Activated CD8-positive, alpha-beta T cell treated with anti-CD3 and anti-CD28 coated beads for 36 hours (primary cell): ENCODE measurements around the gene IL18RAP. TPM values are rescaled to one million over a fixed set of nuclear protein-coding genes. Genes with fewer than 3 reads are reported as not detected.

ENCODE experiments used
- ATAC-seq: fragments of 200-7000 bp; cut with Tn5 transposase; one replicate; pipeline ENCODE4 v1.10.0; 2021; ENCODE audit warnings: mild to moderate bottlenecking, moderate library complexity
- CTCF ChIA-PET: fragments of 350-600 bp; sonication (Branson Sonifier 250); formaldehyde crosslinking; loops from one replicate; lab custom pipeline; 2021; ENCODE audit warnings: antibody characterized with exemption; lab: Charles Lee
- POLR2A ChIA-PET: fragments of 350-600 bp; sonication (Branson Sonifier 250); formaldehyde crosslinking; loops from one replicate; lab custom pipeline; 2021; ENCODE audit warnings: antibody characterized with exemption; lab: Charles Lee
- DNase-seq: peaks from one replicate; pipeline ENCODE4 v3.0.0-alpha.2; 2020
- H3K27ac Mint-ChIP-seq: one replicate; pipeline ENCODE4 v1.8.0; 2021; ENCODE audit warnings: mild to moderate bottlenecking, mixed read lengths
- H3K27me3 Mint-ChIP-seq: one replicate; pipeline ENCODE4 v1.8.0; 2021; ENCODE audit warnings: mixed read lengths
- H3K36me3 Mint-ChIP-seq: one replicate; pipeline ENCODE4 v1.8.0; 2021; ENCODE audit warnings: low read depth, mixed read lengths
- H3K4me1 Mint-ChIP-seq: one replicate; pipeline ENCODE4 v1.8.0; 2021; ENCODE audit warnings: low read depth, mixed read lengths
- H3K4me3 Mint-ChIP-seq: one replicate; pipeline ENCODE4 v1.8.0; 2021; ENCODE audit warnings: mild to moderate bottlenecking, moderate library complexity, mixed read lengths
- H3K9me3 Mint-ChIP-seq: one replicate; pipeline ENCODE4 v1.8.0; 2021; ENCODE audit warnings: mixed read lengths
- intact Hi-C: fragments of 100-400 bp; cut with micrococcal nuclease; formaldehyde crosslinking; loops from one replicate; pipeline ENCODE4 v1.10.0; 2022
- total RNA-seq, 2 experiments: library from RNA; stranded (reverse); gene quantifications; one replicate each; pipeline ENCODE4 v1.2.3, GENCODE V29; 2021
- TF ChIP-seq, protein P1 (sequence below): fragments of 200-600 bp; IDR thresholded peaks from one replicate; pipeline ENCODE4 v1.8.0; 2022; ENCODE audit warnings: antibody characterized with exemption, mild to moderate bottlenecking

The IL18RAP gene
- total RNA-seq, 2 experiments from 2014 or later, result 5.8 to 6.0 TPM

DNA sequence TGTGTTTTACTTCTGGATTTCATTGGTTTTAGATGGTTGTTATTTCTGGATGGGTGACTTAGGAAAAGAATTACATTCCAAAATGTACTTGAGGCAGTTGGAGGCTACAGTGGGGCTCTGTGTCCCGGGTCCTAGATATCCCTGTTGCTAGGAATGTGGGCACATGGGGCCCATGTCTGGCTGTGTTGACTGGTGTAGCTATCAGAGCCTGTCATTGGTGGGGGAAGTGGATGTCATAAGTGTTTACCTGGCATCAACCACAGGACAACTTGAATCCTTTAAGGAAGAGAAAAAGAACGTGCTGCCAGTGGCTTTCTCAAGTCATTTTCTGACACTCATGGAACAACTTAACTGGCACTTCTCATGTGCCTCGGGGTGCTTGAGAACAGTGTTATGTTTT, 37.0 kb upstream of the IL18RAP start:
- CTCF ChIA-PET, result no interaction called here
- no peaks in the 10 kb centered on the region for H3K27me3 Mint-ChIP-seq
- no peak for DNase-seq

DNA sequence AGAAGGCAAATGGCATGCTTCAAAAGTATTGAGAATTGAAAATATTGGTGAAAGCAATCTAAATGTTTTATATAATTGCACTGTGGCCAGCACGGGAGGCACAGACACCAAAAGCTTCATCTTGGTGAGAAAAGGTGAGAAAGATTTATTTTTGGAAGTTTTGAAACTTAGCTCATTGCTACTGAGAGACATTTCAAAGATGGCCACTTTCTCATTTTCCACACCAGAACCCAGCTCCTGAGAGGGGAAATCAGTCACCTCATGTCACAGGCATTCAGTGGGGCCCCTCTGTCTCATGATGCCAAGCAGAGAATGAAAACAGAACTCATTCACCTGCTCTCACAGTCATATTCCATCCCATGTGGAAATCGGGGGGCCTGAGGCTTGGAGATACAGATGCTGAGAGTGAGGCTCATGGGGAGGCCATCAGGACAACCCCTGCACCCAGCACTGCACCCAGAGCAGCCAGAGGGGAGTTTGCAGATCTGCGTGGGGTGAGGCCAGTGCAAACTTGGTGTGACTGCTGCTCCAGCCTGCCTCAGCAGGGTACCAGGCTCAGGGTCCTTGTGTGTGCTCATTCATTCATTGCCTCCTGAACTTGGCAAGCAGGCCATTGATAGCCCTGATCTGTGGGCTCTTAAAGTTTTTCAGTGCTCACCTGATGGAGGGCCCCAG, 36.0 kb upstream of the IL18RAP start:
- peaks cover 66% of the 10 kb centered on the region for H3K36me3 Mint-ChIP-seq
- no peak overlapping the region for H3K4me3 Mint-ChIP-seq
- peaks cover 16% of the 10 kb centered on the region for H3K9me3 Mint-ChIP-seq
- H3K4me1 Mint-ChIP-seq, result peaks cover 22% of the 10 kb centered on the region
- no peak overlapping the region for H3K27ac Mint-ChIP-seq
- intact Hi-C loops, result no loop called here
- ATAC-seq (no peak), DNase-seq (no peak)
- H3K27me3 Mint-ChIP-seq, result no peaks in the 10 kb centered on the region
- TF ChIP-seq, protein P1, sequence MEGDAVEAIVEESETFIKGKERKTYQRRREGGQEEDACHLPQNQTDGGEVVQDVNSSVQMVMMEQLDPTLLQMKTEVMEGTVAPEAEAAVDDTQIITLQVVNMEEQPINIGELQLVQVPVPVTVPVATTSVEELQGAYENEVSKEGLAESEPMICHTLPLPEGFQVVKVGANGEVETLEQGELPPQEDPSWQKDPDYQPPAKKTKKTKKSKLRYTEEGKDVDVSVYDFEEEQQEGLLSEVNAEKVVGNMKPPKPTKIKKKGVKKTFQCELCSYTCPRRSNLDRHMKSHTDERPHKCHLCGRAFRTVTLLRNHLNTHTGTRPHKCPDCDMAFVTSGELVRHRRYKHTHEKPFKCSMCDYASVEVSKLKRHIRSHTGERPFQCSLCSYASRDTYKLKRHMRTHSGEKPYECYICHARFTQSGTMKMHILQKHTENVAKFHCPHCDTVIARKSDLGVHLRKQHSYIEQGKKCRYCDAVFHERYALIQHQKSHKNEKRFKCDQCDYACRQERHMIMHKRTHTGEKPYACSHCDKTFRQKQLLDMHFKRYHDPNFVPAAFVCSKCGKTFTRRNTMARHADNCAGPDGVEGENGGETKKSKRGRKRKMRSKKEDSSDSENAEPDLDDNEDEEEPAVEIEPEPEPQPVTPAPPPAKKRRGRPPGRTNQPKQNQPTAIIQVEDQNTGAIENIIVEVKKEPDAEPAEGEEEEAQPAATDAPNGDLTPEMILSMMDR, result no peak
- CTCF ChIA-PET, result no interaction called here
- POLR2A ChIA-PET, result no interaction called here

More for the DNA sequence above, 37.0 kb upstream of the IL18RAP start:
- no peak for ATAC-seq
- H3K9me3 Mint-ChIP-seq, result peaks cover 16% of the 10 kb centered on the region
- no peak overlapping the region for H3K4me3 Mint-ChIP-seq
- intact Hi-C loops, result no loop called here
- H3K4me1 Mint-ChIP-seq, result peaks cover 12% of the 10 kb centered on the region
- POLR2A ChIA-PET, result no interaction called here
- no peak overlapping the region for H3K27ac Mint-ChIP-seq
- TF ChIP-seq, protein P1, result no peak
- peaks cover 72% of the 10 kb centered on the region for H3K36me3 Mint-ChIP-seq

DNA sequence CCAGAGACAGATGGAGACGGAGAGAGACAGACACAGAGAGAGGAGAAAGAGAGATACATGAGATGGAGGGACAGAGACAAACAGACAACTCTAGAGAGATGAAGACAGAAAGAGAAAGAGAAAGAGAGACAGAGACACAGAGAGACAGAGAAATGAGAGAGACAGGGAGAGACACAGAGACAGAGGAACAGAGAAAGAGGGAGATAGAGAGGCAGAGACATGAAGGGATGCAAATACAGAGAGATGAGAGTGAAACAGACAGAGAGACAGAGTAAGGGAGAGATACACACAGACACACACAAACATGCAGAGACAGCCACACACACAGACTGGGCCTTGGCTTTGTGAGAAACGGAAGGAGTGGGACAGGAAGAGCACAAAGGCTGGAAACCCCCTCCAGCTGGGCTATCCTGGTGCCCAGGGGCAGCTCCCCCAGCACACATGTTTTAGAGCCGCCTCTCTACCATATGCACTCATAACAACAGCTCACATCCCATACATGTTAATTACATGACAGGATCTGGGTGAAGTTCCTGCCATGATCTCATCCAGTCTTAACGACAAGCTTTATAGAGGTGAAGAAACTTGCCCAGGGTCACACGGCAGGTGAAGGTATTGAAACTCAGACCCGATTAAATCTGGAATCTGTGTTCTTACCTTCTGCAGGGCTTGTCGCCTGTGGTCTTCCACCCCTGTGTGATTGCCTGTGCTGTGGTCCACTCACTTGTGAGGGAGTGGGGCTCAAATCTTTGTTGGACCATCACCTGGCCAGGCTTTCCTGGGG, 35.0 kb upstream of the IL18RAP start:
- H3K9me3 Mint-ChIP-seq, result peaks cover 15% of the 10 kb centered on the region
- no peaks in the 10 kb centered on the region for H3K27me3 Mint-ChIP-seq
- H3K36me3 Mint-ChIP-seq, result peaks cover 59% of the 10 kb centered on the region
- POLR2A ChIA-PET, result no interaction called here
- no peak for DNase-seq
- TF ChIP-seq, protein P1, result no peak
- peak; percentile 36 for ATAC-seq
- intact Hi-C loops, result no loop called here
- peaks cover 26% of the 10 kb centered on the region for H3K4me1 Mint-ChIP-seq
- CTCF ChIA-PET, result interaction anchor here (0.8 kb wide), 1 partner anchor 9 kb away, joined by 3 read pairs; no protein-coding TSS in a partner anchor
- no peak overlapping the region for H3K4me3 Mint-ChIP-seq
- H3K27ac Mint-ChIP-seq, result peak overlapping the region; percentile 26

DNA sequence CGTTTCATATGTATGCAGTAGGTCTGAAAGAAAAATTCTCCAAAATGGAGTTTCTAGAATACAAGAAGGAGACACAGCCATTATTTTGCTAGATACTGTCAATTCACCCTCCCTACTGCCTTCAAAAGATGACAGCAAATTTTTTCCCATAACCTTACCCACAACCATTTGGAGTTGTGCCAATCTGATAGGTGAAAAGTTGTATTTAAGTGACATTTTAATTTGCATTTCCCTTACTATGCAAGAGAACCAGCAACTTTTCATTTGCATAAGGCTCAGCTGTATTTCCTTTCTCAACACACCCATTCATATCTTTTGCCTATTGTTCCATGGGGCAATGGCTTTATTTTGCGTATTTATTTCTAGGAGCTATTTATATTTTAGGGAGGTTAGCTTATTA, 31.4 kb upstream of the IL18RAP start:
- ChIA-PET CTCF (interaction anchor here (1.3 to 1.8 kb wide), 3 partner anchors 17 to 81 kb away, joined by 3 to 4 read pairs (median 3); partner anchors contain the start of gene SLC9A4), POLR2A (no interaction called here)
- Mint-ChIP-seq H3K4me1 (peaks cover 25% of the 10 kb centered on the region), H3K4me3 (no peak overlapping the region), H3K9me3 (no peaks in the 10 kb centered on the region), H3K27ac (no peak overlapping the region), H3K27me3 (no peaks in the 10 kb centered on the region), H3K36me3 (peaks cover 33% of the 10 kb centered on the region)
- TF ChIP-seq, protein P1, result no peak
- intact Hi-C loops, result no loop called here
- DNase-seq (peak; percentile 36), ATAC-seq (peak; percentile 85)

DNA sequence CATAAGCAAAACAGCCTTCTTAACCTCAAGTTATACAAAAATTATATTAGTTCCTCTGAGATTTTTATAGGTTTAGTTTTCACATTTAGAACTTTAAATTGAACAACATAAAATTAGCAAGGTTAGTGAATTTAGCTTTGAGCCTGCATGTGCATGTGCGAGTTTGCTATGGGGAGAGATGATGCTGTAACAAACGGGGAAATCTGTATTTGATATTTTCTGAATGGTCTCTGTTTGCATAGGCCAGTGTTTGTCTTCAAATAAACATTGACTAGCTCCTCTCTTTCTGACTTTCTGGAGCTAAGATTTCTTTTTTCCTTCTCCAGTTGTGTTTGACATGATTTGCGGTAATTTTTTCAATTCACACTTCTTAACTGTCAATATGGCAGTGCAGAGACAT, 30.9 kb upstream of the IL18RAP start:
- CTCF ChIA-PET, result interaction anchor here (1.3 to 1.8 kb wide), 3 partner anchors 18 to 81 kb away, joined by 3 to 4 read pairs (median 3); partner anchors contain the start of gene SLC9A4
- H3K27me3 Mint-ChIP-seq, result no peaks in the 10 kb centered on the region
- H3K27ac Mint-ChIP-seq, result no peak overlapping the region
- DNase-seq, result no peak
- no peak for ATAC-seq
- TF ChIP-seq, protein P1, result no peak
- no peak overlapping the region for H3K4me3 Mint-ChIP-seq
- peaks cover 22% of the 10 kb centered on the region for H3K4me1 Mint-ChIP-seq
- peaks cover 30% of the 10 kb centered on the region for H3K36me3 Mint-ChIP-seq
- intact Hi-C loops, result no loop called here
- POLR2A ChIA-PET, result no interaction called here
- no peaks in the 10 kb centered on the region for H3K9me3 Mint-ChIP-seq
